ENCODE data around the gene PLB1.

The PLB1 gene

GRCh38 chr2:28623582-28624405 lies 127.9 kb downstream of the PLB1 start:
- H3K27ac ChIP-seq (ENCODE audit: low read depth, low read length, poor library complexity, severe bottlenecking), result no peak overlapping the region
- no peak overlapping the region for H3K9ac ChIP-seq (ENCODE audit: low read length)
- H3K4me1 ChIP-seq (ENCODE audit: insufficient read depth, low read length, severe bottlenecking), result no peaks in the 10 kb centered on the region
- no peak overlapping the region for H3K4me2 ChIP-seq (ENCODE audit: low read length)
- H3K79me2 ChIP-seq (ENCODE audit: insufficient read depth, low read length), result no peaks in the 10 kb centered on the region
- H3K9me3 ChIP-seq (ENCODE audit: low read length), result no peaks in the 10 kb centered on the region
- H3K36me3 ChIP-seq (ENCODE audit: insufficient read depth, low read length), result no peaks in the 10 kb centered on the region
- no peaks in the 10 kb centered on the region for H3K27me3 ChIP-seq (ENCODE audit: insufficient read depth, low read length)
- no peaks in the 10 kb centered on the region for H3K9me2 ChIP-seq (ENCODE audit: low read depth, low read length)
- H3K4me3 ChIP-seq (ENCODE audit: low read depth, low read length, poor library complexity, severe bottlenecking), result no peak overlapping the region
- H2AFZ ChIP-seq (ENCODE audit: low read length), result no peak overlapping the region
- H4K20me1 ChIP-seq (ENCODE audit: insufficient read depth, low read length), result no peaks in the 10 kb centered on the region
- H3F3A ChIP-seq (ENCODE audit: insufficient read depth, low read length), result no peaks in the 10 kb centered on the region
- no peak for TF ChIP-seq EZH2 (IDR thresholded peaks at IDR 0.05; ENCODE audit: borderline replicate concordance, low read length)
- TF ChIP-seq, protein P1, sequence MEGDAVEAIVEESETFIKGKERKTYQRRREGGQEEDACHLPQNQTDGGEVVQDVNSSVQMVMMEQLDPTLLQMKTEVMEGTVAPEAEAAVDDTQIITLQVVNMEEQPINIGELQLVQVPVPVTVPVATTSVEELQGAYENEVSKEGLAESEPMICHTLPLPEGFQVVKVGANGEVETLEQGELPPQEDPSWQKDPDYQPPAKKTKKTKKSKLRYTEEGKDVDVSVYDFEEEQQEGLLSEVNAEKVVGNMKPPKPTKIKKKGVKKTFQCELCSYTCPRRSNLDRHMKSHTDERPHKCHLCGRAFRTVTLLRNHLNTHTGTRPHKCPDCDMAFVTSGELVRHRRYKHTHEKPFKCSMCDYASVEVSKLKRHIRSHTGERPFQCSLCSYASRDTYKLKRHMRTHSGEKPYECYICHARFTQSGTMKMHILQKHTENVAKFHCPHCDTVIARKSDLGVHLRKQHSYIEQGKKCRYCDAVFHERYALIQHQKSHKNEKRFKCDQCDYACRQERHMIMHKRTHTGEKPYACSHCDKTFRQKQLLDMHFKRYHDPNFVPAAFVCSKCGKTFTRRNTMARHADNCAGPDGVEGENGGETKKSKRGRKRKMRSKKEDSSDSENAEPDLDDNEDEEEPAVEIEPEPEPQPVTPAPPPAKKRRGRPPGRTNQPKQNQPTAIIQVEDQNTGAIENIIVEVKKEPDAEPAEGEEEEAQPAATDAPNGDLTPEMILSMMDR (IDR thresholded peaks at IDR 0.05; ENCODE audit: low read length), result no peak

GRCh38 chr2:28624436-28624792 lies 128.6 kb downstream of the PLB1 start:
- Histone ChIP-seq H3K9ac (ENCODE audit: low read length) (no peak overlapping the region), H3K27me3 (ENCODE audit: insufficient read depth, low read length) (no peaks in the 10 kb centered on the region), H3K4me1 (ENCODE audit: insufficient read depth, low read length, severe bottlenecking) (no peaks in the 10 kb centered on the region), H3K9me2 (ENCODE audit: low read depth, low read length) (no peaks in the 10 kb centered on the region), H2AFZ (ENCODE audit: low read length) (no peak overlapping the region), H3K4me2 (ENCODE audit: low read length) (no peak overlapping the region), H3K79me2 (ENCODE audit: insufficient read depth, low read length) (no peaks in the 10 kb centered on the region), H3K27ac (ENCODE audit: low read depth, low read length, poor library complexity, severe bottlenecking) (no peak overlapping the region), H3F3A (ENCODE audit: insufficient read depth, low read length) (no peaks in the 10 kb centered on the region), H4K20me1 (ENCODE audit: insufficient read depth, low read length) (no peaks in the 10 kb centered on the region), H3K4me3 (ENCODE audit: low read depth, low read length, poor library complexity, severe bottlenecking) (no peak overlapping the region), H3K36me3 (ENCODE audit: insufficient read depth, low read length) (no peaks in the 10 kb centered on the region), H3K9me3 (ENCODE audit: low read length) (no peaks in the 10 kb centered on the region)
- TF ChIP-seq, protein P1 (IDR thresholded peaks at IDR 0.05; ENCODE audit: low read length), result no peak
- TF ChIP-seq EZH2 (IDR thresholded peaks at IDR 0.05; ENCODE audit: borderline replicate concordance, low read length), result no peak

DNA sequence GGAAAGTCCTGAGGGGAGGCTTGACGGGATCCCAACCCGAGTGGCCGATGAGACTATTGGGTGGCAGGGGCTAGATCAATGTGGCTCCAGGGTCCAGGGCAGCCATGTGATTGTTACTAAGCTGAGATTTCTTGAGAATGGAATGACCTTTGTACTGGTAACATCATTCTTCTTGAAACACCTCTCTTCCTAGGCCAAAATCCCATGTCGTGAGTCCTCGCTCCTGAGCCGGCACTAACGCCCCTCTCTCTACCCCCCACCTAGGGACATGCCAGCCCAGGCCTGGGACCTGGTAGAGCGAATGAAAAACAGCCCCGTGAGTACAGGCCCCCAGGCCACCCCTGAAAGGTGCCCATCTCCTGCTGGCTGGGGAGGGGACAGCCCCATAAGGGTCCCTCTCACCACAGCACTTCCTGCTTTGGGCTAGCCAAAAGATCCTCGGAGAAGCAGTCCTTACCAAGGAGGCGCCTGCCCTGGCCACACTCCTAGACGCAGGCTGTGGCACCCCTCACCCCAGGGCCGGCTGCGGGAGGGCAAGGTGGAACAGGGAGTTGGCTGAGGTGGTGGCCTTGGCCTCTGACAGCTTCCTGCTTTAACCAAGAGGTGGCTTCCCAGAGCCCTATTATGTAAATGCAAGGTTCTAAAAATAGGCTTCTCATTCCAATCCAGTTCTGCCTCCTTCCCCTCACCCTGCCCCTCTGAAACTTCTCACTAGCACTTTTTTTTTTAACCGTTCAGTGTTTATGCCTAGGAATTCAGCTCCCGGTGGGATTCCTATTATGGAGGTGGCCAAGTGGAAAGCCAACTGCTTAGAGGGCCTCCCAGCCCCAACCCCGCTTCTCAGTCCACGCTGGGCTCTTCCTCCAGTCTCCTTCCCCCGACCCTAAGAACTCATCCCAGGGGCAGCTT lies 129.2 kb downstream of the PLB1 start:
- Histone ChIP-seq H3K4me3 (ENCODE audit: low read depth, low read length, poor library complexity, severe bottlenecking) (no peak overlapping the region), H3K9ac (ENCODE audit: low read length) (no peak overlapping the region), H3K27ac (ENCODE audit: low read depth, low read length, poor library complexity, severe bottlenecking) (no peak overlapping the region), H3K79me2 (ENCODE audit: insufficient read depth, low read length) (no peaks in the 10 kb centered on the region), H3K4me2 (ENCODE audit: low read length) (no peak overlapping the region), H3K4me1 (ENCODE audit: insufficient read depth, low read length, severe bottlenecking) (no peaks in the 10 kb centered on the region), H2AFZ (ENCODE audit: low read length) (no peak overlapping the region), H3K27me3 (ENCODE audit: insufficient read depth, low read length) (no peaks in the 10 kb centered on the region), H3K9me3 (ENCODE audit: low read length) (no peaks in the 10 kb centered on the region), H3F3A (ENCODE audit: insufficient read depth, low read length) (no peaks in the 10 kb centered on the region), H3K36me3 (ENCODE audit: insufficient read depth, low read length) (no peaks in the 10 kb centered on the region), H3K9me2 (ENCODE audit: low read depth, low read length) (no peaks in the 10 kb centered on the region), H4K20me1 (ENCODE audit: insufficient read depth, low read length) (no peaks in the 10 kb centered on the region)
- TF ChIP-seq, protein P1 (IDR thresholded peaks at IDR 0.05; ENCODE audit: low read length), result no peak
- no peak for TF ChIP-seq EZH2 (IDR thresholded peaks at IDR 0.05; ENCODE audit: borderline replicate concordance, low read length)

Data from OCI-LY1 (cell line).